TTC549 (cell line): Measurements from ENCODE around the gene MYADML2.

Source experiments
- FAIRE-seq: peaks from 2 replicates; lab custom pipeline; 2012; peaks lifted over from hg19 to GRCh38; lab: Jason Lieb, UNC

Gene MYADML2

DNA sequence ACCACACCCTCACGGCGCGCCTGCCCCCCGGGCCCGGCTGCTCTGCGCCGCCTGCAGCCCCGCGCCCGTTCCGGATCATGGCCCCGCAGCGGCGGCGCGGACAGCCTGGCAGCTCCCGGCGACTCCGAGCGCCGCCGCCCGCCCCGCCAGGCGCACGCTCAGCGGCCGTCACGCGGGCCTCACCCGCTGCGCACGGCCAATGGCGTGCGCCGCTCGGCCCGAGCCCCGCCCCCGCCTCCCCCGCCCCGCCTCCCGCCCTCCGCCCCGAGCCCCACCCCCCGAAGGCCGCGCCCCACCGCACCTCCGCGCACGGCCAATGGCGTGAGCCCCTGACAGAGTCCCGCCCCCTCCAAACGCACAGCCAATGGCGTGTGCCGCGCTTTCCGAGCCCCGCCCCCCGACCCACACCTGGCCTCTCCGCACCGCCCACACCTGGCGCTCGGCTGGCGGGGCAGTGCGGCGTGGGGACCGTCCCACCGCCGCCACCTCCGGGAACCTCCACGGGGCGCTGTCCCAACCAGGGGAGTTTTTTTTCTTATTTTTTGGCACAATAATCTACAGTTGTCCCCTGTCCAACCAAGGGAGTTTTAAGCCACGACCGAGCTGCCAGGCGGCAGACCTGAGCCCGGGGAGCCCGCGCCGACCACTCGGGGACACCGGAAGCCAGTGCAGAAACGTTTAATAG, 35.6 kb downstream of the MYADML2 start, which contains the start of gene PCYT2:
Gene PCYT2, minus strand, starts transcription at position 123 of the 685 bp plus-strand sequence. Its CDS starts 44 bp downstream, at position 79.
- no peak for FAIRE-seq

DNA sequence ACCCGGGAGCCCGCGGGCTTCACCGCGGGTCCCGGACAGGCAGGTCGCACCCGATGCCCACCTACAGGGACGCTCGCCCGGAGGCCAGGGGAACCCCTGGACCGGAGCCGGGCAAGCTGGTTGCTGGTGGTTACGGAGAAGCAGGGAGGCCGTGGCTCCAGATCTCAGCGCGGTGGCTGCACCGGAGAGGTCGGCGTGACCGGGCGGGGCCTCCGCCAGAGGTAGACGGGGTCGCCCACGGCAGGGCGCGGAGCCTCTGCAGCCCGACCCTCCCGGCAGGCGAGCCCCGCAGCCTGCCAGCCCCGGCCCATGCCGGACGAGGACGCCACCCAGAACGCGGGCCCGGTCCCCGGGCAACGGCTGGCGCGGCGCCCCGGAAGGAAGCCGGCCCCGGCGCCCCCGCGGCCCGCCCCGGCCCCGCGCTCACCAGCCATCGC, 36.2 kb downstream of the MYADML2 start:
- FAIRE-seq, result no peak

GRCh38 chr17:81909966-81910839, 36.8 kb downstream of the MYADML2 start:
- FAIRE-seq, result no peak

DNA sequence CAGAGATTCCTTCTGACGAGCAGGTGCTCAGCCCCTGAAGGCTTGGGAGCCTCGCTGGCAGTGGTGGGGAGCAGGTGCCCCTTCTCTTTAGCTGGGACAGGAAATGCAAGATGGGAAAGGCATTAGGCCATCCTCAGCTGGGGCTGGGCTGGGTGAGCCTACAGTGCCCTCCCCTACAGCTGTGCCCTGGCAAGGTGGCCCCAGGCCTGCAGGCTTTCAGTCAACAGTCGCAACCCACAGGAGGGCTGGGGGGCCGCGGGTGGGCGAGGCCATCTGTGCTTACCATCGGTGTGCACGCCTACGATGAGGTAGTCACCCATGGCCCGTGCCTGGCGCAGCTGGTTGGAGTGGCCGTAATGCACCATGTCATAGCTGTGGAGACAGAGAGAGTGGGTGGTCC, 37.8 kb downstream of the MYADML2 start:
- no peak for FAIRE-seq

DNA sequence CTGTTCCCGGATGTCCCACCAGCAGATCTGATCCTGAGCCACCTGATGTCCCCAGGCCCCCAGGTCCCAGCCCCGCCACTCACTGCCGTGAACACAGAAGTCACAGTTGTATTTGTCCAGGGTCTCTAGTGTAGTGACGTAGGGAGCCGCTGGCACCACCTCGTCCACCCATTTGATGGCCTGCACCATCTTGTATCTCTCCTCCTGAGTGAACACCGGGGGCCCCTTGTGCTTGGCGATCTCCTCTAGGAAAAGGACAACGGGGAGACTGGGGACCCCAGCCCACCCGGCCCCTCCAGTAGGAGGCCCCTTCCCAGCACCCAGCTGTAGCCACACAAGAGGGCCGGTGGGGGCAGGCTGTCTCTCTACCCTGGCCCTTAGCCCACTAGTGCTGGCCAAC, 38.2 kb downstream of the MYADML2 start:
- FAIRE-seq, result no peak

DNA sequence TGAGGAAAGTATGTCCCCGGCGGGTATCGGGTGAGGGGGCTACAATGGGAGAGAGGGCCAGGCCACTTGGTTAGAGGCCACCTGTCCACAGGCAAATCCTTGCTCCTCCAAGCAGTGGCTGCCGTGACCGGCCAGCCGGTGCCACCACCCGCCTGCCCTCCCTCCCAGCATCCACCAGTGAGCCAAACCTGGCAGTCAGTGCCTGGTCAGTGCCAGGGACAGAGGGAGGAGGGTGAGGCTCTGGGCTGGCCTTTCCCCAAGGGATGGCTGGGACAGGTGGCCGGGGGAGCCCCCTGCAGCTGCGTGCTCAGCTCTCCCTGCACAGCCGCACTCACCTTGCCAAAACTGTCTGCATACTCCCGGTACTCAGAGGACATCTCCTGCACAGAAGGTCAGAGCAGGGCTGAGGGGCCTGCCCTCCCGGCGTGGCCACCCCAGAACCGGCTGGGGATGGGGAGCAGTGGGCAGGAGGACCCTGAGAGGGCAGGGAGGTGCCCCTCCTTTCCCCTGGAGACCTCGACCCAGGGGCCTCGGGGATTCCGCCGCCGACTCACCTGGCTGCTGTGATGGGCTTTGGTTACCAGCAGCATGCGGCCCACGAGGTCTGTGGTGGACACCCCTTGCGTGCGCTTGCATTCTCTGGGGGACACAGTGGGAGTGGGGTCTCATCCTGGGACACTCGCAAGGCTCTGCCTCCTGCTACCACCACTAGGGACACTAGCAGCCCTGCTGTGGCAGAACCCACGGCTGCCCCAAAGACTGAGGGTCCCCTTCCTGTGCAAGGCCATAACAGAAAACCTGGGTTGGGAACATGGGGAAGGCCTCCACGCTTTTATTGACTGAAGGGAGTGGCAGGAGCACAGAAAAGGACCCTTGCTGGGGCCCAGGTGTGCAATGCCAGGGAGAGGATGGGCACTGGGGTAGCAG, 39.6 kb downstream of the MYADML2 start:
- FAIRE-seq, result no peak

DNA sequence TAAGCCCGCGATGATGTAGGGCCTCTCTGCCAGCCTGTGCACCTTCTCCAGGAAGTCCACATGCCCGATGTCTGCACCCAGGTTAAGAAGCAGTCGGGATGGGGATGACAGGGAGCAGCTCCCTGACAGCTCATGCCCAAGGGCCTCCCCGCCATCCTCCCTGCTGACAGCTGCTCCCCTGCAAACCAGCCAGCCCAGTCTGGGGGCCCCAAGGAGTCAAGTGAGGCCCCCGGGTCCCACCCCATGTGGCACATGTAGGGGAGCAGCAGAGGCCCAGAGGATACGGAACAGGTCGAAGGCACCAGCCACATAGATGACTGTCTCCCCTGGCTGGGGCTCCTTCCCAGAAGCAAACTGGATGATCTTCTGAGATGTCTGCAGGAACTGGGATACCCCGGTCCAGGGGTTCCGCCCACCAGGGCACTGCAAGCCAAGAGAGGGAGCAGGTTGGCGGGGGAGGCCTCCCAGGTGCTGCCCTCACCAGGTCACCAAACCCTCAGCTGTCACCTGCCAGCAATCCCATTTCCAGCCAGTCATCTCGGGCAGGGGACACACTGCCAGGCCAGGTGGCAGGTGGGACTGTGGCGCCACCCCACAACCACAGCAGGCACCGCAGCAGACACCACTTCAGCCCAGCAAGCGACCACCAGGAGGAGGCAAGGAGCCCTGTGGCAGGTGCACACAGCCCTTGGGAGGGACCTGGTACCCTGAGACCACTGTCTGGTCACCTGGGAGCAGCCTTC, 40.4 kb downstream of the MYADML2 start:
- no peak for FAIRE-seq

GRCh38 chr17:81905993-81906392, 41.0 kb downstream of the MYADML2 start:
- no peak for FAIRE-seq

DNA sequence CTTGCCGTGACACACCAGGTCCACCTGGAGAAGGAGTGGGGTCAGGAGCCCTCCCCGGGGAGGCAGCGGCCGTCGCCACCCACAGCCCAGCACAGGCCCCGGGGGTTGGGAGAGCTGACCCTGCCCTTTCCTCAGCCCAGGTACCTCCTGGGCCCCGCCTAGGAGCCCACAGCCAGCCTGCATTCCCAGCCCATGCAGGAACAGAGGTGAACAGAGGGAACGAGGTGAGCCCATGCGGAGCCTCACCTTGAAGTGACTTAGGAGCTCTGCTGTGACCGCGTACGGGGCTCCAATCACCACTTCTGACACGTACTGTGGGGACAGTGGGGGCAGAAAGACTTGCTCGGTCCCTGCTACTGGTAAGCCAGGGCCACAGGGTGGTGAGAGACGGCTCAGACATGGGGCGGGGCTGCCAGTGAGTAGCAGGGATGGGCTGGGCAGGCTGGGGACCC, 41.6 kb downstream of the MYADML2 start:
- FAIRE-seq, result no peak

- no peak for FAIRE-seq
These were observed 42.2 kb downstream of the MYADML2 start for GRCh38 chr17:81904600-81905423.

DNA sequence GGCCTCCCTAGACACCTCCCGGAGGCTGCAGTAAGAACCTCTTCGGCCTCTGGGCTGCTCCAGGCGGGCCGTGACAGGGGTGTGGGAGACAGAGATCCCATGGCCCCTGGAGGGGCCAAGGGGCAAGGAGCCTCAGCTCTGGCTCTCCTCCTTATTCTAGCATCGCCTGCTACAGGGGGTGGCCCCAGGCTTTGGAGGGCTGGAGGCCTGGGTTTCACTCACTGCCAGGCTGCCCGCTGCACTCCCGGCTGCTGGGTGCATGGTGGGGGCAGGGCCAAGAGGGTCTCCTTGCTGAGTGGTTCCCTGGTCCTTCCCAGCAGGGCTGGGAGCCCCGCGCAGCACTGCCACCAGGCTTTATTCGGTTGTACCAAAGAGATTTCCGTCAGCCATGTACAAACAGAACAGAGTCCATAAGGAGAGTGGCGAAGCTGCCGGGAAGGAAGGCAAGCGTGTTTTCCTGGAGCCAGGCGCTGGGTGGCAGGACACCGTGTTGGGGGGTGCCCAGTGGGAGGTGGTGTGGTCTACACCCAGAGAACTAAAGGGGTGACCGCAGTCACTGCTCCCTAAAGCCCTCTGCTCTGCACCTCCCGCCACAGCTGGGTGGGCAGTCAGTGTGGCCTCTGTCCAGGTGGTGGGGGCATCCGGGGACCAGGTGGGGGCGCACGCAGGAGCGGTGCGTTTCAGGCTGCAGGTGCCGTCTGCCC, 43.0 kb downstream of the MYADML2 start:
- no peak for FAIRE-seq

- no peak for FAIRE-seq
These were observed 43.6 kb downstream of the MYADML2 start for GRCh38 chr17:81903415-81903831.

DNA sequence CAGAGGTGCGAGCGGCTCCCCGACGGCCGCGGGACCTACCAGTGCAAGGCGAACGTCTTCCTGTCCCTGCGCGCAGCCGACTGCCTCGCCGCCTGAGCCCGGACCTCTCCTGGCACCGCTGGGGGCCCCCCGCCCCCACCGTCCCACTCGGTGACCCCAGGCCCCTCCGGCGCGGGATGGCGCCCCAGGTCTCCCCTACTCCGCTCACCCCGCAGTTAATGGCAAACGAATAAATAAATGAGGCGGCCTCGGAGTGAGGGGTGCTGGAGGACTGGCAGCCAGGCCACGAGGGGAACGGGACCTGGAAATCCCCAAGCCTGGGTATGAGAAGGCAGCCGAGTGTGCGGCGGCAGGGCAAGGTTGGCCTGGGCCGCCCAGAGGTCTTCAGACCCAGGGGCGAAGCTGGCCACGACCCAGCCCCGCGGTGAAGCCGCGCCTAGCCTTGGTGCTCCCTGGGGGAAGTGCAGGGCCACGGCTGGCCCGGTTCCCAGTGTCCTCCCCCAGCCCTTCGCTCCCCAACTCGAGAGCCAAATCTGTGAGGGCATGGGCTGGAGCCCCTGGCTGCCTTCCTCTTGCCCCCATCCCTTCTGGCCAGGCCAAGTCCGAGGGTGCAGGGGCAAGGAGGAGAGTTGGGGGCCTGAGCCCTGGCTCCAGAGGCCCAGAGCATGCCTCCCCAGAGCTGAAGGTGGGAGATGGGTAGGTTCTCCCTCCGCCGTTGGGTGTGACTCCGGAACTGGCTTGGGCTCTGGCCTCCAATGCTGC, 44.2 kb downstream of the MYADML2 start:
- FAIRE-seq, result no peak

DNA sequence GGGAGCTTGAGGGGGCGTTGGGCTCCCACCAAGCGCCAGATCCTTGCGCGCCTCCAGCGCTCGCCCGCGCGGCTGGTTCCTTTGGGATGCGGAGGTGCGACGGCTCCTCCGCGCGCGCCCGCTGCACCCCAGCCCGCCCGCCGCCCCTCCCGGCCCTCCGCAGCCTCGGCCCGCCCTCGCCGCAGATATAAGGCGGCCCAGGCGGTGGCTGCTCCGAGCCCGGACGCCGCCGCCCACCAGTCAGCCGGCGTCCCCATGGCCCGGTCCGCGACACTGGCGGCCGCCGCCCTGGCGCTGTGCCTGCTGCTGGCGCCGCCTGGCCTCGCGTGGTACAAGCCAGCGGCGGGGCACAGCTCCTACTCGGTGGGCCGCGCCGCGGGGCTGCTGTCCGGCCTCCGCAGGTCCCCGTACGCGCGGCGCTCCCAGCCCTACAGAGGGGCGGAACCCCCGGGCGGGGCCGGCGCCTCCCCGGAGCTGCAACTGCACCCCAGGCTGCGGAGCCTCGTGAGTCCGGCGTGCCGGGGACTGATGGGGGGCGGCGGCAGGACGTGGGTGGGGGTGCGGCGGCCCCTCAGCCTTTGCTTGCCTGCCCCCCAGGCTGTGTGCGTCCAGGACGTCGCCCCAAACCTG, 44.9 kb downstream of the MYADML2 start, which contains the start of gene NPB:
Gene NPB, plus strand, starts transcription at position 216 of the 630 bp plus-strand sequence. Its CDS starts 40 bp downstream, at position 256.
- no peak for FAIRE-seq

GRCh38 chr17:81901167-81902022, 45.6 kb downstream of the MYADML2 start:
- FAIRE-seq, result no peak

DNA sequence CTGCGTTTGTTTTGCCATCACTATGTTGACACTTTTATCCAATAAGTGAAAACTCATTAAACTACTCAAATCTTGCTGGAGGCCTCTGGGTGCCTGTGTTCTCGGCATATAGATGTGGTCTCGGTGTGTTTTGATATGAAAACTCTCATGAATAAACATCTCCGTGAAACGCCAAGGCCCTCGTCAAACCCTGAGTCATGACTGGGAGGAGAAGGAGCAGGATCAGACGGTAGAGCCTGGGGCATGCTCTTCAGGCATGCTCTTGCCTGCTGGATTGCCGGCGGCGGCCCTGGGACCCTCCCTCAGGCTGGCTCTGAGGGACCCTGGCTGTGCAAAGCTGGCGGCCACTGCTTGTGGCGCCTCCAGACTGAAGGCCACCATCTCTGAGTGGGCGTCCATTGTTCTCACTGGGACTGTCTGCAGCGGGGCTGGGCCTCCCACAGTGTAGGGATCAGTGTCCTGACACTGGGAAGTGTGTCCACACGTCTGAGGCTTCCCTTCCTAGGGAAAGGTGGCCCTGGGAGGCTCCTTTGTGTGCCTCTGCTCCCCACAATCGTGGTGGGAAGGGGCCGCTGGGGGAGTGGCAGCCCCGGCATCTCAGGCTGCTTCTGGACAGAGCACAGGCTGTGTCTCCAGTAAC, 46.7 kb downstream of the MYADML2 start:
- no peak for FAIRE-seq
